ENCODE results near the gene MRPL39.
"Not testable (repeated sequence)": the region's sequence is repeated elsewhere in the genome, so short reads cannot be mapped to it uniquely, and the experiment has no call there.

Gene MRPL39

GRCh38 chr21:25607151-25608043 is at the start of gene MRPL39:
Gene MRPL39 (minus strand): TSS chr21:25607481. CDS start chr21:25607475, 6 bp downstream.
- DNase-seq = peak; percentile 80

- no peak for DNase-seq
Observed at GRCh38 chr21:25656412-25656811, 49.1 kb upstream of the MRPL39 start.

GRCh38 chr21:25649146-25649545 is 41.9 kb upstream of the MRPL39 start:
- DNase-seq = no peak

GRCh38 chr21:25647647-25648046 is 40.4 kb upstream of the MRPL39 start:
- no peak for DNase-seq

GRCh38 chr21:25646474-25646873 is 39.2 kb upstream of the MRPL39 start:
- DNase-seq = no peak

- no peak for DNase-seq
Observed at GRCh38 chr21:25643486-25643885, 36.2 kb upstream of the MRPL39 start.

- no peak for DNase-seq
Observed at GRCh38 chr21:25640943-25641292, 33.6 kb upstream of the MRPL39 start.

GRCh38 chr21:25640202-25640942 is 33.1 kb upstream of the MRPL39 start:
- DNase-seq = no peak

- peak; percentile 15 for DNase-seq
Observed at GRCh38 chr21:25639551-25640201, 32.4 kb upstream of the MRPL39 start.

- DNase-seq = peak; percentile 19
Observed at GRCh38 chr21:25638660-25639550, 31.6 kb upstream of the MRPL39 start, which contains the start of gene JAM2. Gene JAM2 (plus strand): TSS chr21:25639258. CDS start chr21:25639822, 564 bp downstream.

GRCh38 chr21:25637851-25638659 is 30.8 kb upstream of the MRPL39 start:
- DNase-seq = no peak

GRCh38 chr21:25636727-25637126 is 29.4 kb upstream of the MRPL39 start:
- no peak for DNase-seq

- DNase-seq = no peak
Observed at GRCh38 chr21:25635310-25635709, 28.0 kb upstream of the MRPL39 start.

- DNase-seq = no peak
Observed at GRCh38 chr21:25632296-25632695, 25.0 kb upstream of the MRPL39 start.

GRCh38 chr21:25626757-25627156 is 19.5 kb upstream of the MRPL39 start:
- DNase-seq = no peak

GRCh38 chr21:25625776-25626555 is 18.7 kb upstream of the MRPL39 start:
- not testable (repeated sequence) for DNase-seq

GRCh38 chr21:25625036-25625435 is 17.8 kb upstream of the MRPL39 start:
- DNase-seq = no peak

GRCh38 chr21:25624511-25624910 is 17.2 kb upstream of the MRPL39 start:
- no peak for DNase-seq

- no peak for DNase-seq
Observed at GRCh38 chr21:25619198-25619597, 11.9 kb upstream of the MRPL39 start.

- DNase-seq = no peak
Observed at GRCh38 chr21:25615880-25616279, 8.6 kb upstream of the MRPL39 start.

GRCh38 chr21:25614441-25614840 is 7.2 kb upstream of the MRPL39 start:
- DNase-seq = no peak

Measured in activated T-cell treated with anti-CD3 and anti-CD28 coated beads for 4 hours (primary cell).